Lung microvascular endothelial cell (primary cell): ENCODE measurements around the gene LAG3. TPM values are rescaled to one million over a fixed set of nuclear protein-coding genes. Genes with fewer than 3 reads are reported as not detected.

ENCODE experiments used
- DNase-seq, 2 donors: peaks; one replicate each; pipeline versions ENCODE4 v3.0.0 to v3.0.0-alpha.2; 2010; ENCODE audit warnings: low read depth in 2 of 2
- total RNA-seq: library from RNA; depleted of rRNA; stranded (reverse); fragments of >200 nt; gene quantifications from 2 replicates; pipeline ENCODE4 v1.2.1, GENCODE V29; 2014

LAG3 gene
- total RNA-seq, 1 donor from 2014 or later, result 0.20 TPM

DNA sequence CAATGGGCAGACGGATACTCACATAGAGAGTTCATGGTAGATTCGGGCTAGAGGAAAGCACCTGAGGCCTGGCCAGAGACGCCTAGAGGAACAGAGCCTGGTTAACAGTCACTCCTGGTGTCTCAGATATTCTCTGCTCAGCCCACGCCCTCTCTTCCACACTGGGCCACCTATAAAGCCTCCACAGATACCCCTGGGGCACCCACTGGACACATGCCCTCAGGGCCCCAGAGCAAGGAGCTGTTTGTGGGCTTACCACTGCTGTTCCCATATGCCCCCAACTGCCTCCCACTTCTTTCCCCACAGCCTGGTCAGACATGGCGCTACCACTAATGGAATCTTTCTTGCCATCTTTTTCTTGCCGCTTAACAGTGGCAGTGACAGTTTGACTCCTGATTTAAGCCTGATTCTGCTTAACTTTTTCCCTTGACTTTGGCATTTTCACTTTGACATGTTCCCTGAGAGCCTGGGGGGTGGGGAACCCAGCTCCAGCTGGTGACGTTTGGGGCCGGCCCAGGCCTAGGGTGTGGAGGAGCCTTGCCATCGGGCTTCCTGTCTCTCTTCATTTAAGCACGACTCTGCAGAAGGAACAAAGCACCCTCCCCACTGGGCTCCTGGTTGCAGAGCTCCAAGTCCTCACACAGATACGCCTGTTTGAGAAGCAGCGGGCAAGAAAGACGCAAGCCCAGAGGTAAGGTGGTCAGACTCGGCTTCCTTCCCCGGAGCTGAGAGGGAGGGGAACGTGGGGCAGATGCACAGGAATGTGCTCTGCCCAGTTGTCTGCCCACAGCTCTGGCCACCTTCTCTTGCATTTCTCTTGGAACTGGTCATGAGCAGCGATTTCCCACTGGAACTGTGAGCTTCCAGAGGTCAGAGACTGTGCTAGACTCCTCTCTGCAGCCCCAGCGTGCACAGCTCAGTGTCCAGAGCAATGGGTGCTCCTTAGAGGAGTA lies 16.9 kb downstream of the LAG3 start, which contains the start of gene CD4:
Gene CD4, plus strand, starts transcription at position 557 of the 953 bp plus-strand sequence. CDS start 10,611 bp downstream, outside the sequence.
- DNase-seq, result no peak

DNA sequence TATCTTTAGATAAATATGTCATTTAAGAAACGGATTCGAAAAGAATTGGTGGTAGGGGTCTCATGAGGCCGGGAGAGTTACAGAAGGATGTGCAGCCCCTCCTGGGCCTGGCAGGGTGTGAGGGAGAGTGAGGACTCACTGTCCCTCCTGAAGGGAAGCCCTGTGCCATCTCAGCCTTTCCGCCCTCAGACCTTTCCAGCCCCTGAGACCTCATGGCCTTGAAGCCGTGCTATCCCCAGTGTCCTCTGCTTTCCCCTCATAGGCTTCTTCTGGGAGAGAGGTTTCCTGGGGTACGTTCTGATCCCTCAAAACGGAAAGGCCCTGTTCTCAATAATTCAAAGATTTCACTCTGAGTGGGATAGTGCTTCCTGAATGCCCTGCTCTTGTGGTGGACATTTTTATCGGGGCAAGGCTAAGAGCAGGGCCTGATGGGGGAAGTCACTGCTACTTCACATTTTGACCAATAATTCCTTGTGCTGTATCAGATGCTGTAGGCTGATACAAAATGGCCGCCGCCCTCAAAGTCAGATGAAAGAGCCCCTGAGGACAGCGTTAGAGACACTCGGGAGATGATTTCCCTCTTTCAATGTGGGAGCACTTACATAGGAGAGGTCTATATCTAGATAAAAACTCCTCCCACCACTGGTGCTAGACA lies 18.3 kb downstream of the LAG3 start:
- no peak for DNase-seq

DNA sequence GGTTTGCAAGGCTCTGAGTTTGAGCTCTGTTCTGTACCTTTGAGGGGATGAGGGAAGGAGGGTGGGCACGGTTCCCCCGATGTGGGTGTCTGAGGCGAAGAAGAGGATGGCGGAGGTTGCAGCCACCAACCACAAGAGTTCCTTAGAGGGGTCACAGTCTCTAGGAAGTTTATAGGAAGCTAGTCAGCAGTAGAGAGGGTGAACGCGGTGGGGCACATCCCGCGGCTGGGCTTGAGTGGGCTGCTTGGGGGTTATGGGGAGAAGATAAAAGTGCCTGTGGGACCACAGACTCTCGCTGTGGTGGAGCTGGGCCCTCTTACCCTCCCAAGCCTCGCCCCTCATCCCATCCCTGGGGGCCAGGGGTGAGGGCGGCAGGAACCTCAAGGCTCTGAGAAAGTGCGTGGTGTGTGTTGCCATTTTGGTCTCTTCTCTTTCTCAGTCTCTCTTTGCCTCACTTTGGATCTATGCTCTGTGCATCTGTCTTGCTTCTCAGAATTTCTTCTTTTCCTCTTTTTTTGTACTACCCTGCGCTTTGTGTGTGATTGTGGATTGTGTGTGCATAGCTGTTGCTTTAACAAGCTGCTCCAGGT lies 19.7 kb downstream of the LAG3 start:
- no peak for DNase-seq

DNA sequence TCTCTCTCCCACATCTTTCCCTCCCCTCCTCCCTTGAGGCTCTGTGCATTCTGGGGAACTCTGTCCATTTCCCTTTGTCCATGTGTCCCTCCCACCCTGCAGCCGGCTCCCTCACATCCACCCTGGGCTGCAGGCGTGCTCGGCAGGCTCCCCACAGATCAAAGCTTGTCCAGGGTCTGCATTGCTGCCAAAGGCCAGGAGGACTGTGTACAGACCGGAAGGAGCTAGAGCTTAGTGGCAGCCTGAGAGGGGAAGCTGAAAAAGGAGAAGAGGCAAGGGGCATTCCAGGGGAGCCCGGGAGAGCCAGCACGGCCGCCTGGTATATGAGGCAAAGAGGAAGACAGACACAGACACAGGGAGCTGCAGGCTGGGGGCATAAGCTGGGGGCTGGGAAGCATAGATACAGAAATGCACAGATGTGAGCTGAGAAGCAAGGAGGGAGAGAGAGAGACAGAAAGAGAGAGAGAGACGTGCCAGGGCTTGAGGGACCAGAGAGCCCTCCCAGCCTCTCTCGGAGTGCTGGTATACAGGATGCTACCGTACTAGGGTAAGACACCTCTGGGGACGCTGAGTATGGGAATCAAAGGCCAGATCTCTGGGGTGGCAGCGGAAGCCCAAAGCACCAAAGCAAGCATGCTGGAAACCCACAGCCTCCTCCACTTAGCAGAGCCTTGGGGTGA lies 20.3 kb downstream of the LAG3 start:
- no peak for DNase-seq

DNA sequence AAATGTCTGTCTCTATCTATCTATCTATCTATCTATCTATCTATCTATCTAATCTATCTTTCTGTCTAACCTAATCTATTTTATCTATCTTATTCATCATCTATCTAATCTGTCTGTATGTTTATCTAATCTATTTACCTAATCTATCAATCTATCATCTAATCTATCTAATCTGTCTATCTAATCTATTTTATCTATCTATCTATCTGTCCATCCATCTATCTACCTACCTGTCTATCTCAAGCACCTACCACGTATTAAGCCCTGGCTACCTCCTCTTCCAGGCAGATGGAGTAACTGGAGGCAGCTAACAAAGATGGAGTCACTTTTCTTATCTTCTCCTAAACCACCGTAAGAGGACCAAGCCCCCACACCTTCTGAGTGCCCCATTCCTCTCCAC lies 22.8 kb downstream of the LAG3 start:
- no peak for DNase-seq

DNA sequence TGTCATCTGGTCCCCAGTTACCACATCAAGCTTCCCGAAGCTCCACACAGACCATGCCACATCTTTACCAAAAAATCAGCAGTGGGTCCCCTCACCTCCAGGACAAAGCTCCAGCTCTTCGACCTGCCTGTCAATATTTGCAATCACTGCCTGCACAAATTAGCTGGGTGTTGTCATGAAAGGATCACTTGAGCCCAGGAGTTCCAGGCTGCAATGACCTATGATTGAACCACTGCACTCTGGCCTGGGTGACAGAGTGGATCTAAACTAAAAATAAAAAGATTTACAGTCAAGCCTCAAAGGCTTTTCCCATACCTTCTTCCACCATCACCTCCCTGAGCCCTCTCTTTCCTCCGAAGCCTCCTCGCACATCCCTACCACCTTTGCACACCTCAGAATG lies 24.3 kb downstream of the LAG3 start:
- DNase-seq, result no peak

DNA sequence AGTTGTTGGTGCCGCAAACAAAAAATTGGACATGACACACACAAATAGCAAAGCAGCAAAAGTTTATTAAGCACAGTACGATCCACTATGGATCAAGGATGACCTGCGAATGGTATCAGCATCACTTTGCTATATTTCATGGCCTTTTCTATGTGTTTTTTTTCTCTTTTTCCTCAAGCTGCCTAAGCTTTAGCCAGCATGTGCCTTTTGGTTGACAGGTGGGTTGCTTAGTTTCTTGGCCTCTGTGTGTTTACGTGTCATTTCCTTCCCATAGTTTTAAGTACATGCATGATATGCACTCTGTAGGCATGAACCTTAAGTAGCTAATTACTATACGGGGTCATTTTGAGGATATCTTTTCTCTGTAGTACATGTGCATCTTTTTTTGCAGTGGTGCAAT lies 26.8 kb downstream of the LAG3 start:
- no peak for DNase-seq

DNA sequence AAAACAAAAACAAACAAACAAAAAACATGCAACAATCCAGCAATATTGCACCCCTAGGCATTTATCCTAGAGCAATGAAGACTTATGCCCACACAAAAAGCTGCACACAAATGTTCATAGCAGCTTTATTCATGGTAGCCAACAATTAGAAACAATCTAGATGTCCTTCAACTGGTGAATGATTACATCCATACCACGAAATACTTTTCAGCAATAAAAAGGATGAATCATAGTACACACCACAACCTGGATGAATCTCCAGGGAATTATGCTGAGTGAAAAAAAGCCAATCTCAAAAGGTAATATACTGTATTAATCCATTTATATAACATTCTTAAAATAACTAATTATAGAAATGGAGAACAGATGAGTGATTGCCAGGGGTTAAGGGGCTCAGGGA lies 34.9 kb downstream of the LAG3 start:
- no peak for DNase-seq

DNA sequence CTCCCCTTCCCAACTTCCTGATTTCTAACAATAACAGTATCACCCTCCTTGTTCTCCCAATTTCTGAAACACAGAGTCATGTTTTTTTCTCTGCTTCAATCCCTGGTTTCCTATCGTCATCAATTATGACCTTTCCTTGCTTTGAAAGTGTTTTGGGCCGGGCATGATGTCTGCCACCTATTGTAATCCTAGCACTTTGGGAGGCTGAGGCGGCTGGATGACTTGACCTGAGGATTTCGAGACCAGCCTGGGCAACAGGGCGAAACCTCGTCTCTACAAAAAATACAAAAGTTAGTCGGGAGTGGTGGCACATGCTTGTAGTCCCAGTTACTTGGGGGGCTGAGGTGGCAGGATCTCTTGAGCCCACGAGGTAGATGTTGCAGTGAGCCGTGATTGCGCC lies 36.7 kb downstream of the LAG3 start:
- no peak for DNase-seq

DNA sequence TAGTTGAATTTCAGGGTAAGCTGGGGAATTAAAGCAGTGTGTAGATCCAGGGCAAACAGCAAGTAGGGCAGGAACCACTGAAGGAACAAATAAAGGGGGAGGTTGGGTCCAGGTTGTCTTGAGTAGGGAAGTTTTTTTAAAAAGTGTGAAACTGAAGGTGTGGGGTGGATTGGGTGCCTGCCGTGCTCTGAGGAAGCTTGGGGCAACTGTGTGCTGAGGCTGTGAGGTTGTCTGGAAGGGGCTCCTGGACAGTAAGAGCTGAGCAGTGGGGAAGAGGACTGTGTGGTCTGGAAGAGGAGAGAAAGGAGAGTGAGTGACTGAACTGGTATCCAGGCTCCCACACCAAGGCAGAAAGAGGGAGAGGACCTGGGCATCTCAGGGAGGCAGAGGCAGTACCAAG lies 38.4 kb downstream of the LAG3 start:
- DNase-seq, result no peak

DNA sequence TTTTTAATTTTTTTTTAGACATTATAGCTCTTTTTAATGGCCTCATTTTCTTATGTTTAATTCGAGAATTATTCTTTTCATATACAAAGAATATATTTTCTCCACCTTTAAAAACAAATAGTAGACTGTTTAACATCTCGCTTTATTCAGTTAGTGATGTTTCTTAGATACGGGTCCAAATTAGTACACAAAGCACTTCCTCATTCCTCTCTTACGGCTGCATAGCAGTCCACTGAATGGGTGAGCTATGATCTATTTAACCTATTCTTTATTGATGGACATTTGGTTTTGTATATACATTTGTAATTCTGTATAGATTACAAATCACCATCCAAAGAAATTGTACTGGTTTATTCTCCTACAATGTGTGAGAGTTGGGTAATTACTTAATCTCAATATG lies 41.0 kb downstream of the LAG3 start:
- no peak for DNase-seq

DNA sequence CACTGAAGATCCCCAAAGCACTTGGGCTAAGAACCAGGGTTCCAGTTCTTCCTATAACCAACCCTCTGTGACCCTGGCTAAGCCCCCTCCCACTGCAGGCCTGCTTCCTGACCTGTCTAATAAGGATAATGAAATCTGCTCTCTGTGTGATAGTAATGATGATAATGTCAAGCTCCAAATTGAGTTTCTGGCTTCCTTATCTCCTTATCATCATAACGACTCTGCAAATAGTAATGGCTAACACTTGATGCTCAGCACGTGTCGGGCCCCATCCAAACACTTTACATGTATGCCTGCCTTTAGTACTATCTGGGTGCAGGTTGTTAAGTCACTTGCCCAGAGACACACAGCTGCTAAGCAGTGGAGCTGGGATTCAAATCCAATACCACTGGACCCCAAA lies 44.3 kb downstream of the LAG3 start:
- DNase-seq, result no peak

DNA sequence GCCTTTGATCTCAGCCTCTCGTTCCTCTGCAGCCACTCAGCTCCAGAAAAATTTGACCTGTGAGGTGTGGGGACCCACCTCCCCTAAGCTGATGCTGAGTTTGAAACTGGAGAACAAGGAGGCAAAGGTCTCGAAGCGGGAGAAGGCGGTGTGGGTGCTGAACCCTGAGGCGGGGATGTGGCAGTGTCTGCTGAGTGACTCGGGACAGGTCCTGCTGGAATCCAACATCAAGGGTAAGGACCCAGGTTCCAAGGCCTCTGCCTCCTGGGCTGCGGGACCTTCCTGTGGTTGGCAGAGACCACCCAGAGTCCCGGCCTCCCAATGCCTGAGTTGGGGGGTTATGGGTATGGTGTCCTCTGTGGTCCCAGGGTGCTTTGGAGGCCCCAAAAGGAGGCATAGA lies 44.8 kb downstream of the LAG3 start:
- DNase-seq, result no peak

DNA sequence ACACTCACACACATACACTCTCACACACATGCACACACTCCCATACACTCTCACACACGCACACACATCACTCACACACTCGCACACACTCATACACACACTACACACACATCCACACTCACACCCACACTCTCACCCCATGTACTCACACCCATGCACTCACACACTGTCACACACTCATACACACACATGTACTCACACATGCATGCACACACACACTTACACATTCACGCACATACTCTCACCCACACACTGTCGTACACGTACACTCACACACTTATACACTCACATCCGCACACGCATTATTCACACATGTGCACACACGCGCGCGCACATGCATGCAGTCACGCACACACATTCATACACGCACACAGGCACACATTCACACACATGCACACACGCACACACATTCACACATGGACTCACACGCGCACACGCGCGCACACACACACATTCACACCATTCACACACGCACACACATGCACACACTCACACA lies 45.4 kb downstream of the LAG3 start:
- no peak for DNase-seq

DNA sequence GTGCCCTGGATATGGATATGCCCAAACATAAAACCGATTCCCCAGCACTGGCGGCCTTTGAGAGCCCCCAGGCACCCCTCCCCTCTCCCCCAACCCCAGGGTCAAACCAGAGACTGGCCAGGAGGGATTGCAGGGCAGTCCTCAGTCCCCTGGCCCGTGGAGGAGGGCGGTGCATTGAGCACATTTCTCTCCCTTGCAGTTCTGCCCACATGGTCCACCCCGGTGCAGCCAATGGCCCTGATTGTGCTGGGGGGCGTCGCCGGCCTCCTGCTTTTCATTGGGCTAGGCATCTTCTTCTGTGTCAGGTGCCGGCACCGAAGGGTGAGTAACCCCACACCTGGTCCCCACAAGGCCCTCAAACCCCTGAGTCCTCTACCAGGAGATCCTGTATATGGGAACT lies 45.9 kb downstream of the LAG3 start:
- no peak for DNase-seq

DNA sequence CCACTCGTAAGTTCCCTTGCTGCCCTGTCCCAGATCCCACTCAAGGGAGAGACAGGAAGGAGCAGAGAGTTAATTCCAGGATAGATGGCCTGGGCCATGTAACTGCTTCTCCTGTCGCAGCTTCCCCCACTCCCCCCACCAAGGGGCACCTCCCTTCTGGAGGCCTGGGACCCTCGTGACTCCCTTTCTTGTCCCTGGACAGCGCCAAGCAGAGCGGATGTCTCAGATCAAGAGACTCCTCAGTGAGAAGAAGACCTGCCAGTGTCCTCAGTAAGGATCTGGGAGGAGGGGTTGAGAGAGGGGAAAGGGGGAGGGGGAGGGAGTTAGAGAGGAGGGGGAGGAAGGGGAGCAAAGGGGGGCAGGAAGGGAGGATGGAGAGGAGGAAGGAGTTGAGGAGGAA lies 46.3 kb downstream of the LAG3 start:
- DNase-seq, result no peak

DNA sequence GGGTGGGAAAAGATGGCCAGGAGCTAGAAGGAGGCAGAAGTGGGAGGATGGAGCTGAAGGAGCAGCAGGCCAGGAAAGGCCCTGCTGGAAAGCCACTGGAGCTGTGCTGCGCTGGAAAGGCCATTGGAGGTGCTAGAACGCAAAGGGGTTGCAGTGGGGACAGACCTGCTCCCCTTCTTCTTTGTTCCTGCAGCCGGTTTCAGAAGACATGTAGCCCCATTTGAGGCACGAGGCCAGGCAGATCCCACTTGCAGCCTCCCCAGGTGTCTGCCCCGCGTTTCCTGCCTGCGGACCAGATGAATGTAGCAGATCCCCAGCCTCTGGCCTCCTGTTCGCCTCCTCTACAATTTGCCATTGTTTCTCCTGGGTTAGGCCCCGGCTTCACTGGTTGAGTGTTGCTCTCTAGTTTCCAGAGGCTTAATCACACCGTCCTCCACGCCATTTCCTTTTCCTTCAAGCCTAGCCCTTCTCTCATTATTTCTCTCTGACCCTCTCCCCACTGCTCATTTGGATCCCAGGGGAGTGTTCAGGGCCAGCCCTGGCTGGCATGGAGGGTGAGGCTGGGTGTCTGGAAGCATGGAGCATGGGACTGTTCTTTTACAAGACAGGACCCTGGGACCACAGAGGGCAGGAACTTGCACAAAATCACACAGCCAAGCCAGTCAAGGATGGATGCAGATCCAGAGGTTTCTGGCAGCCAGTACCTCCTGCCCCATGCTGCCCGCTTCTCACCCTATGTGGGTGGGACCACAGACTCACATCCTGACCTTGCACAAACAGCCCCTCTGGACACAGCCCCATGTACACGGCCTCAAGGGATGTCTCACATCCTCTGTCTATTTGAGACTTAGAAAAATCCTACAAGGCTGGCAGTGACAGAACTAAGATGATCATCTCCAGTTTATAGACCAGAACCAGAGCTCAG lies 47.0 kb downstream of the LAG3 start:
- peak in 1 of 2 donors; percentile 40 for DNase-seq

DNA sequence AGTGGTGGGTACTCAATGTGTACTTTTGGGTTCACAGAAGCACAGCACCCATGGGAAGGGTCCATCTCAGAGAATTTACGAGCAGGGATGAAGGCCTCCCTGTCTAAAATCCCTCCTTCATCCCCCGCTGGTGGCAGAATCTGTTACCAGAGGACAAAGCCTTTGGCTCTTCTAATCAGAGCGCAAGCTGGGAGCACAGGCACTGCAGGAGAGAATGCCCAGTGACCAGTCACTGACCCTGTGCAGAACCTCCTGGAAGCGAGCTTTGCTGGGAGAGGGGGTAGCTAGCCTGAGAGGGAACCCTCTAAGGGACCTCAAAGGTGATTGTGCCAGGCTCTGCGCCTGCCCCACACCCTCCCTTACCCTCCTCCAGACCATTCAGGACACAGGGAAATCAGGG lies 47.8 kb downstream of the LAG3 start:
- DNase-seq, result no peak

DNA sequence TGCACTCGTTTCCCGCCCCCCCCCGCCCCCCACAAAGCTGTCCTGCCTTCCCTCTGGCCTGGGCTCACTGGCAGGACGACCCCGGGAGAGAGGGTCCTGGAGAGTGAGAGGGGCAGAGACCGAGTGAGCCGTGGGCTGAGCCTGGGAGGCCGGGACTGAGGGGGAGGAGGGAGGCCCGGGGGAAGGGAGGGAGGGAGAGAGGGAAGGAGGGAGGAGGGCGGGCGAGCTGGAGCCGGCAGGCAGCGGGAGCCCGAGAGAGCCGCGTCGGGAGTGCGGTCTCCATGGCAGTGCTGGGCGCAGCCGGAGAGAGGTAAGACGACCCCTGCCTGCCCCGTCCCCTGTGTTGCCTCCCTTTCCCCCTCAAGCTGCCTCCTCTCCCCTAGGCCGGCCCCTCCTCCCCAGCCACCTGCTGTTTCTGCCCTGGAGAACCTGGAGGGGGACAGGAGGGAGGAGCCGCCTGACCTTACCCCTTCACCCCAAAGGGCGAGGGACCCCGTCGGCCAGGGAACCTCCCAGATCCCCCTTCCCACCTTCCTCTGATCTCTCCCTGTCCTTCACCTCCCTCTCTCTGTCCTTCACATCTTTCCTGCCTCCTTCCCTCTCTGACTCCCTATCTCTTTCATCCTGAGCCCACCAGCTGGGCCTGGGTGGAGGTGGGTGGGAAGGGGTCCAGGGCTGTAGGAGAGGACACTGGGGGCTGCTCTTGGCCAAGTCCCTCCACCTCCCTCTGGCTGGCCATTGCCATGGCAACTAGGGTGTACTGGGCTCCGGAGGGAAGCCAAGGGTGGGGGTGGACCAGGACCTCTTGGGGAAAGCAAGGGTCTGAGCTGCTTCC lies 49.5 kb downstream of the LAG3 start, which contains the start of gene GPR162:
Gene GPR162, plus strand, starts transcription at position 231 of the 835 bp plus-strand sequence. CDS start 2,078 bp downstream, outside the sequence.
- DNase-seq, result peak; percentile 44 to 47
